AG10803 (cell line): ENCODE measurements around the gene C11orf98.
"Not testable (repeated sequence)": the region's sequence is repeated elsewhere in the genome, so short reads cannot be mapped to it uniquely, and the experiment has no call there.

Experiments
- DNase-seq: peaks from one replicate; pipeline ENCODE4 v3.0.0; 2010; ENCODE audit warnings: low read depth
- H3K4me3 ChIP-seq: 2 replicates; pipeline ENCODE4 v1.5.1; 2011; ENCODE audit warnings: mild to moderate bottlenecking, low read length, control low read depth
- TF ChIP-seq, protein P1 (sequence below): conservative IDR thresholded peaks from 2 replicates; pipeline ENCODE4 v1.5.1; 2011; ENCODE audit warnings: mild to moderate bottlenecking, low read length, control low read depth, inconsistent platforms

Gene C11orf98

DNA sequence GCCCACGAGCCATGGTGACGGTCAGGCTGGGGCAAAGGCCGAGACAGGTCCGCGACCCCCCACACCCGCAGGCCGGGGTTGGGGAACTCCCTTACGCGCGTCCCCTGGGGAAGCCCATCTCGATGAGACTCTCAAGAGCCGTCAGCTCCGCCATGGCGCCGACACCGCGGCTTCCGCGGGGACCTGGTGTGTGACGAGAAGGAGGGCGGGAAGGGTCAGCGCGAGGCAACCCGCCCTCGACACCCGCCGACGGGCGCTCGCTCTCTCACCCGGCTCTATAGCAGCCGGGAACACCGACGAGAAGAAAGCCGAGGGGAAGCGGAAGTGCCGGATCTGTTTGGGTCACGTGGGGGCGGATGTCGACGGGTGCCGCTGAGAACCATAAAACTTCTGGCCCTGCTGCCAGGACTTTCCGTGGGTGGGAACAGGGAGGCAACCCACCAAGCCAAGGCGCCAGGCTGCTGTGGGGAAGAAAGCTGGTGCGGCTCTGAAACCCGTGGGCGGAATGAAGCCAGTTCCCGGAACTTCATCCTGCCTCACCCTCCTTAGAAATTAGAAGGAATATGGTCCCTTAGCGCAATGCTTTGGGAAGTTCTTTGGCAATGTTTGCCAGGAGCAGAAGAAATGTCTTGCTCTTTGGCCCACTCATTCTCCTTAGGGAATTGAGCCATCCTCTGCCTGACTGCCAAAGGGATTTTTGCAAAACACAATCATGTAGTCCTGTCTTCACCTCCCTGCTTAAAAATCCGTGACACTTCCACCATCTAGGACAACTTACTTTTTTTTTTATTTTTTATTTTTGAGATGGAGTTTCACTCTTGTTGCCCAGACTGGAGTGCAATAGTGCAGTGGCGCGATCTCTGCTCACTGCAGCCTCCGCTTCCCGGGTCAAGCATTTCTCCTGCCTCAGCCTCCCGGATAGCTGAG is 14.0 kb upstream of the C11orf98 start, which contains the start of gene UBXN1:
Gene UBXN1 (minus strand): TSS at position 304 of the 927 bp plus-strand sequence. CDS start 150 bp downstream, at position 154.
- peak; percentile 97 for DNase-seq
- TF ChIP-seq, protein P1, sequence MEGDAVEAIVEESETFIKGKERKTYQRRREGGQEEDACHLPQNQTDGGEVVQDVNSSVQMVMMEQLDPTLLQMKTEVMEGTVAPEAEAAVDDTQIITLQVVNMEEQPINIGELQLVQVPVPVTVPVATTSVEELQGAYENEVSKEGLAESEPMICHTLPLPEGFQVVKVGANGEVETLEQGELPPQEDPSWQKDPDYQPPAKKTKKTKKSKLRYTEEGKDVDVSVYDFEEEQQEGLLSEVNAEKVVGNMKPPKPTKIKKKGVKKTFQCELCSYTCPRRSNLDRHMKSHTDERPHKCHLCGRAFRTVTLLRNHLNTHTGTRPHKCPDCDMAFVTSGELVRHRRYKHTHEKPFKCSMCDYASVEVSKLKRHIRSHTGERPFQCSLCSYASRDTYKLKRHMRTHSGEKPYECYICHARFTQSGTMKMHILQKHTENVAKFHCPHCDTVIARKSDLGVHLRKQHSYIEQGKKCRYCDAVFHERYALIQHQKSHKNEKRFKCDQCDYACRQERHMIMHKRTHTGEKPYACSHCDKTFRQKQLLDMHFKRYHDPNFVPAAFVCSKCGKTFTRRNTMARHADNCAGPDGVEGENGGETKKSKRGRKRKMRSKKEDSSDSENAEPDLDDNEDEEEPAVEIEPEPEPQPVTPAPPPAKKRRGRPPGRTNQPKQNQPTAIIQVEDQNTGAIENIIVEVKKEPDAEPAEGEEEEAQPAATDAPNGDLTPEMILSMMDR: no peak

DNA sequence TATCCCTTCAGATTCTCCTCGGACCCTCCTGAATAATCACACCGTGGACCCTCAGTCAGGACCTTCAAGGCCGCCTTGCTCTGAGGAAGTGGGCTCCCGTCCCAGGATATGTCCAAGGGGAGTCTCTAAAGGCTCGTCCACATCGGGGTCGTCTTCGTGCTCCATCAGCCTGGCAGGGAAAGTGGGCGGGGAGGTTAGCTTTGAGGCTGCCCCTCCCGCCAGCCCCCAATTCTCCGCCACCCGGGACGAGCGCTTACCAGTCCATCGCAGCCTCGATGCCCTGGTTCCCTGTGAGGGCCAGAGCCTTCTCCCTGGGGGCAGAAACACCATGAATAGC is 13.4 kb upstream of the C11orf98 start:
- H3K4me3 ChIP-seq: peak overlapping the region; percentile 95
- TF ChIP-seq, protein P1: no peak
- DNase-seq: no peak

More for the DNA sequence above, 14.0 kb upstream of the C11orf98 start, which contains the start of gene UBXN1:
- H3K4me3 ChIP-seq: peak within 1 kb of the TSS; percentile 95

DNA sequence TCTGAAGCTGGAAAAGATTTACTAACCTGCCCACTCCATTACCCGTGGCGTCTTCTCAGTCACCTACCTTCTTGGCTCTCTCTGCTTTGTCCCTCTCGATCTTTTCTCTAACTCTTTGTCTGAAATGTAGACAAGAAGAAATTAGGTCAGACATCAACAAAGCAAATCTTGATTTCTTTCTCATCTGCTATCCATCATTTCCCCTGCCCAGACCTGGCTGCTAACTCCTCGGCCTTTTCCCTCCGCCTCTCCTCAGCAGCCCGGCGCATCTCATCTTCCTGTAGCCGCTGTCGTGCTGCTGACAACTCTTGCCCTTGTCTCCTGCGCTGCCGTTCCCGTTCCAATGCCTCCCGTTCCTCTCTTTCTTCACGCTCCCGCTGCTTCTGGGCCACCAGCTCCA is 12.7 kb upstream of the C11orf98 start:
- peak overlapping the region; percentile 95 for H3K4me3 ChIP-seq
- TF ChIP-seq, protein P1: no peak
- no peak for DNase-seq

DNA sequence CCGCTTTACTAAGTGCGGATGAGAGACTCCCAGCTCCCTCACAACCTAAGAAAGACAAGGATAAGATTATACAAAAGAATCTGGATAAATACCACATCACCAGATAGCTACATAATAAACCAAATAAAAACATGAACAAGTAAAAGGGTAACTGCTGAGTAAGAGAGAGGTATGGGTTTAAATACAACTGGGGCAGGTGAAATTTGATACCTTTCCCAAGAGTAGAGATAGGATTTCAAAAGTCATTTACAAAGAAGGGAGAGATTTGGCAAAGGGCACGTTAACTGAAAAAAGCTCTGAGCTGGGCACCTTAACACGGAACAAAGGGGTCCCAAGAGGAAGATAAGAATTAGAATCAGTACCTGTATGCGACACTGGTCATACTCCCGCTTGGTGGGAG is 12.1 kb upstream of the C11orf98 start:
- TF ChIP-seq, protein P1: no peak
- no peak for DNase-seq
- H3K4me3 ChIP-seq: no peak overlapping the region

DNA sequence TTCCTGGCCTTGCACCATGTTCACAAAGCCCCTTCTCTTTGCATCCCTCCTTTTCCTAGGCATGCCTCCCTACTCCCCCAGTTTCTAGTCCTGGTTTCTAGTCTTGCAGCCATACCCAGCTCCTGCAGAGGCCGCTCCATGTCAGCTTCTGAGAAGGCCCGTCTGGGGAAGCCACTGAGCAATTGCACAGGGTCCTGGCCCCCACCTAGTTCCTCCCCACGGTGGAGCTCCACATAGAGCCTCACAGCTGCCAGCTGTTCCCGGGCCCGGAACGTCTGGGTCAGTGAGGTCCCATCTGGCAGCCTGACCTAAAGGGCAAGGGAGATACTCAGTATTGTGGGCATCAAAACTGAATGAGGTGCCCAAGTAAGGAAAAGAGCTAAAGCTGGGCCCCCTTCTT is 11.7 kb upstream of the C11orf98 start:
- no peak overlapping the region for H3K4me3 ChIP-seq
- TF ChIP-seq, protein P1: 0 out of 2 replicates have a peak, but pooled peaks have one; percentile 1
- DNase-seq: no peak

DNA sequence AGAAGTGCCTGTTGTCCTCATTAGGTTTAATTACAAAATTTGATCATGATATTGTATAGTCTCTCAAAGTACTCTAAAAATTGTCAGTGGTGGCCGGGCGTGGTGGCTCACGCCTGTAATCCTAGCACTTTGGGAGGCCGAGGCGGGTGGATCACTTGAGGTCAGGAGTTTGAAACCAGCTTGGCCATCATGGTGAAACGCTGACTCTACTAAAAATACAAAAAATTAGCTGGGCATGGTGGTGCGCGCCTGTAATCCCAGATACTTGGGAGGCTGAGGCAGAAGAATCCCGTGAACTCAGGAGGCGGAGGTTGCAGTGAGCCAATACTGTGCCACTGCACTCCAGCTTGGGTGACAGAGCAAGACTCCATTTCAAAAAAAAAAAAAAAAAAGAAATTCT is 10.4 kb upstream of the C11orf98 start:
- DNase-seq, H3K4me3 ChIP-seq: not testable (repeated sequence)

DNA sequence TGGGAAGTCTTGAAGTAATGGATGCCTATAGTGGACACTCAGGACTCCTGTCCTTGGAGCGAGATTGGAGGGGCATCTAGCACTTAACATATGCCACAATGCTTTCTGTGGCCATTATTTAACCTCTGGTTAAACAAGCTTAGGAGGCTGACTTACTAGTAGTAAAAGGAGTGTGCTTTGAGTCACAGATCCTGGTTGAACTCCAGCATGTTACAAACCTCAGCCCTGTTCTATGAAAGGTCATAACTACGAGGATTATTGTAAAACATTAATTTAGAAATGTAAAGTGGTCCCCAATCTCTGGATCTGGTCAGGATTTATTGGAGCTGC is 8.2 kb upstream of the C11orf98 start:
- no peak for DNase-seq
- TF ChIP-seq, protein P1: no peak
- no peak overlapping the region for H3K4me3 ChIP-seq
